SU-DHL-6 (cell line): ENCODE measurements around the gene ADAMTS15.

Experiments used
- H2AFZ ChIP-seq: fragments of 200-600 bp; sonication (generic); 2 replicates; pipeline ENCODE4 v1.6.1; 2014; ENCODE audit warnings: low read depth, mild to moderate bottlenecking, moderate library complexity, mixed read lengths, antibody characterized with exemption, low read length; ENCODE audit not compliant: severe bottlenecking
- H3F3A ChIP-seq: fragments of 200-600 bp; shearing (Covaris generic); 2 replicates; pipeline ENCODE4 v1.6.0; 2016; ENCODE audit warnings: antibody characterized with exemption, mild to moderate bottlenecking; ENCODE audit not compliant: insufficient read depth
- H3K27ac ChIP-seq: fragments of 200-600 bp; sonication (generic); 2 replicates; pipeline ENCODE4 v1.5.1; 2016; ENCODE audit warnings: low read depth, mild to moderate bottlenecking, low read length, moderate library complexity, mixed read lengths
- H3K27me3 ChIP-seq: fragments of 200-600 bp; sonication (generic), shearing (Covaris generic); 2 replicates; pipeline ENCODE4 v1.6.0; 2014; ENCODE audit warnings: mild to moderate bottlenecking, low read length
- H3K36me3 ChIP-seq: fragments of 200-600 bp; sonication (generic); 2 replicates; pipeline ENCODE4 v1.6.1; 2014; ENCODE audit warnings: mild to moderate bottlenecking, low read length, mixed read lengths
- H3K4me2 ChIP-seq: fragments of 300-600, 200-600 bp; shearing (Covaris generic), sonication (generic); 2 replicates; pipeline ENCODE4 v1.6.0; 2014; ENCODE audit warnings: low read length, low read depth, mild to moderate bottlenecking; ENCODE audit not compliant: poor library complexity, severe bottlenecking
- H3K4me3 ChIP-seq: fragments of 200-600 bp; sonication (generic); 2 replicates; pipeline ENCODE4 v1.5.1; 2014; ENCODE audit warnings: antibody characterized with exemption, low read length, mild to moderate bottlenecking, mixed read lengths; ENCODE audit not compliant: insufficient read depth, poor library complexity, severe bottlenecking
- H3K79me2 ChIP-seq: fragments of 200-600 bp; sonication (generic); 2 replicates; pipeline ENCODE4 v1.6.1; 2014; ENCODE audit warnings: mild to moderate bottlenecking, low read length, moderate library complexity; ENCODE audit not compliant: insufficient read depth
- H3K9ac ChIP-seq: fragments of 200-600 bp; sonication (generic); 2 replicates; pipeline ENCODE4 v1.7.0; 2014; ENCODE audit warnings: mild to moderate bottlenecking, low read length
- H3K9me2 ChIP-seq: fragments of 200-600 bp; sonication (generic); replicated peaks from 2 replicates; pipeline ENCODE4 v1.6.1; 2014; ENCODE audit warnings: low read length; ENCODE audit not compliant: insufficient read depth
- H3K9me3 ChIP-seq: fragments of 200-600 bp; sonication (generic); 2 replicates; pipeline ENCODE4 v1.6.1; 2014; ENCODE audit warnings: low read length, mixed read lengths; ENCODE audit not compliant: insufficient read depth
- H4K20me1 ChIP-seq: fragments of 200-600 bp; sonication (generic); 2 replicates; pipeline ENCODE4 v1.6.1; 2014; ENCODE audit warnings: low read depth, mild to moderate bottlenecking, antibody characterized with exemption, low read length, moderate library complexity, mixed read lengths
- EZH2phosphoT487 ChIP-seq: fragments of 200-600 bp; sonication (generic), shearing (Covaris generic); conservative IDR thresholded peaks from 2 replicates; pipeline ENCODE4 v1.6.1; 2018; ENCODE audit warnings: mild to moderate bottlenecking, antibody characterized with exemption, low read length, moderate library complexity, mixed read lengths
- TF ChIP-seq, protein P1 (sequence below): fragments of 200-600 bp; sonication (generic); IDR thresholded peaks from one replicate; pipeline ENCODE4 v1.5.1; 2017; ENCODE audit warnings: antibody characterized with exemption, mild to moderate bottlenecking, low read length, moderate library complexity; ENCODE audit not compliant: insufficient read depth, poor library complexity, severe bottlenecking

The ADAMTS15 gene

GRCh38 chr11:130486987-130487923, 38.8 kb downstream of the ADAMTS15 start:
- Histone ChIP-seq H3K9me2 (no peaks in the 10 kb centered on the region), H4K20me1 (no peaks in the 10 kb centered on the region), H3K9ac (no peak overlapping the region), H3K79me2 (no peaks in the 10 kb centered on the region), H3K27me3 (no peaks in the 10 kb centered on the region), H3K9me3 (no peaks in the 10 kb centered on the region), H3K4me3 (no peak overlapping the region), H3K36me3 (no peaks in the 10 kb centered on the region), H2AFZ (no peak overlapping the region), H3F3A (no peaks in the 10 kb centered on the region), H3K27ac (no peak overlapping the region), H3K4me2 (no peak overlapping the region)
- TF ChIP-seq, protein P1, sequence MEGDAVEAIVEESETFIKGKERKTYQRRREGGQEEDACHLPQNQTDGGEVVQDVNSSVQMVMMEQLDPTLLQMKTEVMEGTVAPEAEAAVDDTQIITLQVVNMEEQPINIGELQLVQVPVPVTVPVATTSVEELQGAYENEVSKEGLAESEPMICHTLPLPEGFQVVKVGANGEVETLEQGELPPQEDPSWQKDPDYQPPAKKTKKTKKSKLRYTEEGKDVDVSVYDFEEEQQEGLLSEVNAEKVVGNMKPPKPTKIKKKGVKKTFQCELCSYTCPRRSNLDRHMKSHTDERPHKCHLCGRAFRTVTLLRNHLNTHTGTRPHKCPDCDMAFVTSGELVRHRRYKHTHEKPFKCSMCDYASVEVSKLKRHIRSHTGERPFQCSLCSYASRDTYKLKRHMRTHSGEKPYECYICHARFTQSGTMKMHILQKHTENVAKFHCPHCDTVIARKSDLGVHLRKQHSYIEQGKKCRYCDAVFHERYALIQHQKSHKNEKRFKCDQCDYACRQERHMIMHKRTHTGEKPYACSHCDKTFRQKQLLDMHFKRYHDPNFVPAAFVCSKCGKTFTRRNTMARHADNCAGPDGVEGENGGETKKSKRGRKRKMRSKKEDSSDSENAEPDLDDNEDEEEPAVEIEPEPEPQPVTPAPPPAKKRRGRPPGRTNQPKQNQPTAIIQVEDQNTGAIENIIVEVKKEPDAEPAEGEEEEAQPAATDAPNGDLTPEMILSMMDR: no peak
- TF ChIP-seq EZH2phosphoT487: no peak

DNA sequence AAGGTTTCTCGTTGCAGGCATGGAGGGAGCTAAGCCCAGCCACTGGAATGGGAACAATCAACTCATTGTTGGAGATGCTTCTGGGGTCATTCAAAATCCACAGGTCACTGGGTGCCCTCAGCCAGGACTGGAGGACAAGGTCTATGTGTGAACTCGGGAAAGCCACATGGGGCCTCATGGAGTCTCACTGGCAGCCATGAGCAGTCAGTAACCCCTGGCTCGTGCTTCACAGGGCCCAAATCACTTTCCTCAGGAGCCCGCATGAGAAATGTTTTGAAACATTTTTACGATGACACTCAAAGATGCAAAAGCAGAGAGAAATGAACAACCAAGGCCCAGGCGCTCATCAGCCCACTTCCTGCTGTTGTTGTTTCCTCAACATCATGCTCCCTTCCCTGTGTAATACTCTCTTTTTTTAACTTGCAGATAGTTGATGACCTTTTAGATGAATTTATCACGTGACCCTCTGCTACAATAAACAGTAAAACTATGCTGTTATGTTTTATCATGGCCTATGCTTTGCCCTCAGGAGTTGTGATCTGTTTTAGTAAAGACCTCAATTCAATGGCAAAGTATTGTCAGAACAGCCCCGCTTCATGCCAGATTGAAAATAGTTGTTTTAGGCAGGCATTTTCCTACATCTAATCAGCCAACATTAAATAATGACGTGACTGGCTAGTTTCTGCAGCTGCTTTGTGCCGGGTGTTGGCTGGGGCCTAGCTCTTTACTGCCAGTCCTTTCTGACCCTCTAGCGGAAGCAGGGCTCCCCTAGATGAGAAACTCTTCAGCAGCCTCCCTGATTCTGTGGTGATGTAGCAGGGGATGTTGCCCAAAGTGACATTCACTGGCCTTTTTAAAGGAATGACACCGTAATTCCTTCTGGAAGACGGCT, 39.7 kb downstream of the ADAMTS15 start:
- Histone ChIP-seq H3K27ac (no peak overlapping the region), H4K20me1 (no peaks in the 10 kb centered on the region), H3K79me2 (no peaks in the 10 kb centered on the region), H3K27me3 (no peaks in the 10 kb centered on the region), H3K36me3 (no peaks in the 10 kb centered on the region), H3K4me3 (no peak overlapping the region), H3K9me3 (no peaks in the 10 kb centered on the region), H3K9ac (no peak overlapping the region), H2AFZ (no peak overlapping the region), H3K4me2 (no peak overlapping the region), H3K9me2 (no peaks in the 10 kb centered on the region), H3F3A (no peaks in the 10 kb centered on the region)
- TF ChIP-seq EZH2phosphoT487: no peak
- TF ChIP-seq, protein P1: no peak

- no peaks in the 10 kb centered on the region for H3K27me3 ChIP-seq
- H3K36me3 ChIP-seq: no peaks in the 10 kb centered on the region
- H3F3A ChIP-seq: no peaks in the 10 kb centered on the region
- H3K27ac ChIP-seq: no peak overlapping the region
- H3K9me2 ChIP-seq: no peaks in the 10 kb centered on the region
- no peak overlapping the region for H3K4me2 ChIP-seq
- H3K9me3 ChIP-seq: no peaks in the 10 kb centered on the region
- no peaks in the 10 kb centered on the region for H3K79me2 ChIP-seq
- H2AFZ ChIP-seq: no peak overlapping the region
- no peak overlapping the region for H3K9ac ChIP-seq
- TF ChIP-seq, protein P1: no peak
- no peak for TF ChIP-seq EZH2phosphoT487
- H4K20me1 ChIP-seq: no peaks in the 10 kb centered on the region
- no peak overlapping the region for H3K4me3 ChIP-seq
Observed at GRCh38 chr11:130488848-130489584, 40.6 kb downstream of the ADAMTS15 start.
